Esophagus squamous epithelium (tissue), 5 donors: ENCODE measurements around the gene TMOD2. TPM values are rescaled to one million over a fixed set of nuclear protein-coding genes. Genes with fewer than 3 reads are reported as not detected.
A peak's percentile ranks its signal among the peaks of the same experiment; 100 is the strongest.

Experiments
- DNase-seq: peaks from one replicate; lab custom pipeline; 2025; lab: John Stamatoyannopoulos, UW
- H3K27ac ChIP-seq, 4 donors: fragments of 200-600 bp; sonication (generic); one replicate each; pipeline ENCODE4 v1.5.1; 2016 to 2019; ENCODE audit warnings: mild to moderate bottlenecking in 1 of 4
- H3K27me3 ChIP-seq, 4 donors: fragments of 200-600 bp; sonication (generic); 1 replicate in 3 of 4; 2 replicates in 1 of 4; pipeline versions ENCODE4 v1.5.1 to v1.6.0; 2017 to 2021; ENCODE audit warnings: antibody characterized with exemption in 1 of 4
- H3K36me3 ChIP-seq, 3 donors: fragments of 200-600 bp; sonication (generic); one replicate each; pipeline ENCODE4 v1.5.1; 2016 to 2019
- H3K4me1 ChIP-seq, 3 donors: fragments of 200-600 bp; sonication (generic); one replicate each; pipeline ENCODE4 v1.5.1; 2017 to 2019
- H3K4me3 ChIP-seq, 4 donors: fragments of 200-600 bp; sonication (generic); 1 replicate in 3 of 4; 2 replicates in 1 of 4; pipeline ENCODE4 v1.5.1; 2016 to 2019; ENCODE audit warnings: mild to moderate bottlenecking in 2 of 4, moderate library complexity in 1 of 4
- H3K9me3 ChIP-seq, 3 donors: fragments of 200-600 bp; sonication (generic); one replicate each; pipeline ENCODE4 v1.5.1; 2016 to 2019
- POLR2A ChIP-seq, 4 donors: fragments of 450-650 bp; IDR thresholded peaks; one replicate each; pipeline ENCODE4 v1.6.1; 2017; ENCODE audit warnings: antibody characterized with exemption in 4 of 4, mild to moderate bottlenecking in 4 of 4, moderate library complexity in 3 of 4
- WGBS, 2 donors: methylation state at CpG; one replicate each; pipeline ENCODE4 v1.1.5; 2018; 5-methylcytosine and 5-hydroxymethylcytosine counted together
- intact Hi-C: fragments of 100-400 bp; cut with DNase I; formaldehyde crosslinking; loops from one replicate; pipeline ENCODE4 v1.15.0; 2022
- total RNA-seq, 4 donors: library from RNA; depleted of rRNA; stranded (reverse); fragments of >200 nt; gene quantifications; one replicate each; pipeline ENCODE4 v1.1.0, GENCODE V29; 2016
- TF ChIP-seq, protein P1 (sequence below), 6 experiments: fragments of 450-650 bp in 4 of 6; fragments of 200-600 bp in 2 of 6; sonication (generic) in 2 of 6; IDR thresholded peaks; one replicate each; pipeline ENCODE4 v1.5.1; 2016 to 2019; ENCODE audit warnings: antibody characterized with exemption in 6 of 6, mild to moderate bottlenecking in 4 of 6, moderate library complexity in 4 of 6
- donor health status: DM: yes; HTN: yes; CAD: no.

The TMOD2 gene
- total RNA-seq, 4 donors from 2014 or later: 3.4 to 9.0 (median 4.8) TPM

GRCh38 chr15:51726302-51727073, 24.9 kb upstream of the TMOD2 start:
- Histone ChIP-seq H3K27me3 (no peaks in the 10 kb centered on the region), H3K36me3 (no peaks in the 10 kb centered on the region), H3K27ac (peak overlapping the region in 2 of 4 donors; percentile 9 to 49), H3K4me1 (peaks cover 13 to 56% (median 26%) of the 10 kb centered on the region in 3 donors), H3K4me3 (no peak overlapping the region), H3K9me3 (no peaks in the 10 kb centered on the region)
- TF ChIP-seq, protein P1, sequence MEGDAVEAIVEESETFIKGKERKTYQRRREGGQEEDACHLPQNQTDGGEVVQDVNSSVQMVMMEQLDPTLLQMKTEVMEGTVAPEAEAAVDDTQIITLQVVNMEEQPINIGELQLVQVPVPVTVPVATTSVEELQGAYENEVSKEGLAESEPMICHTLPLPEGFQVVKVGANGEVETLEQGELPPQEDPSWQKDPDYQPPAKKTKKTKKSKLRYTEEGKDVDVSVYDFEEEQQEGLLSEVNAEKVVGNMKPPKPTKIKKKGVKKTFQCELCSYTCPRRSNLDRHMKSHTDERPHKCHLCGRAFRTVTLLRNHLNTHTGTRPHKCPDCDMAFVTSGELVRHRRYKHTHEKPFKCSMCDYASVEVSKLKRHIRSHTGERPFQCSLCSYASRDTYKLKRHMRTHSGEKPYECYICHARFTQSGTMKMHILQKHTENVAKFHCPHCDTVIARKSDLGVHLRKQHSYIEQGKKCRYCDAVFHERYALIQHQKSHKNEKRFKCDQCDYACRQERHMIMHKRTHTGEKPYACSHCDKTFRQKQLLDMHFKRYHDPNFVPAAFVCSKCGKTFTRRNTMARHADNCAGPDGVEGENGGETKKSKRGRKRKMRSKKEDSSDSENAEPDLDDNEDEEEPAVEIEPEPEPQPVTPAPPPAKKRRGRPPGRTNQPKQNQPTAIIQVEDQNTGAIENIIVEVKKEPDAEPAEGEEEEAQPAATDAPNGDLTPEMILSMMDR (IDR thresholded peaks at IDR 0.05): peak in 1 of 6 experiments; percentile 8
- TF ChIP-seq POLR2A (IDR thresholded peaks at IDR 0.05): no peak
- WGBS, 2 donors: 22 to 23% methylated on average over 5 of the region's 5 CpGs
- no peak for DNase-seq
- intact Hi-C loops: no loop called here

- Histone ChIP-seq H3K27ac (peak overlapping the region in 1 of 4 donors; percentile 49), H3K36me3 (no peaks in the 10 kb centered on the region), H3K4me1 (peaks cover 21 to 65% (median 31%) of the 10 kb centered on the region in 3 donors), H3K9me3 (no peaks in the 10 kb centered on the region), H3K27me3 (no peaks in the 10 kb centered on the region), H3K4me3 (no peak overlapping the region)
- WGBS, 2 donors: 71 to 78% methylated on average over 3 to 4 of the region's 4 CpGs
- TF ChIP-seq, protein P1 (IDR thresholded peaks at IDR 0.05): no peak
- TF ChIP-seq POLR2A (IDR thresholded peaks at IDR 0.05): no peak
- intact Hi-C loops: no loop called here
- DNase-seq: no peak
Observed at GRCh38 chr15:51727141-51727897, 24.1 kb upstream of the TMOD2 start.

GRCh38 chr15:51731549-51732267, 19.7 kb upstream of the TMOD2 start:
- peak overlapping the region; percentile 68 to 86 (median 82) for H3K27ac ChIP-seq
- no peaks in the 10 kb centered on the region for H3K27me3 ChIP-seq
- no peaks in the 10 kb centered on the region for H3K9me3 ChIP-seq
- intact Hi-C loops: no loop called here
- DNase-seq: no peak
- H3K4me1 ChIP-seq: peaks cover 21 to 68% (median 32%) of the 10 kb centered on the region in 3 donors
- no peak for TF ChIP-seq POLR2A (IDR thresholded peaks at IDR 0.05)
- TF ChIP-seq, protein P1 (IDR thresholded peaks at IDR 0.05): no peak
- 5 to 12% methylated on average over 4 to 5 of the region's 5 CpGs for WGBS, 2 donors
- H3K36me3 ChIP-seq: no peaks in the 10 kb centered on the region
- H3K4me3 ChIP-seq: peak overlapping the region; percentile 13 to 54 (median 30)

- TF ChIP-seq POLR2A (IDR thresholded peaks at IDR 0.05): no peak
- TF ChIP-seq, protein P1 (IDR thresholded peaks at IDR 0.05): no peak
- intact Hi-C loops: no loop called here
- Histone ChIP-seq H3K9me3 (no peaks in the 10 kb centered on the region), H3K27me3 (no peaks in the 10 kb centered on the region), H3K4me3 (no peak overlapping the region), H3K36me3 (no peaks in the 10 kb centered on the region), H3K27ac (peak overlapping the region; percentile 68 to 86 (median 82)), H3K4me1 (peaks cover 18 to 62% (median 30%) of the 10 kb centered on the region in 3 donors)
- 69% methylated on average over 2 of the region's 2 CpGs for WGBS, 2 donors
- DNase-seq: no peak
Observed at GRCh38 chr15:51732646-51733045, 18.8 kb upstream of the TMOD2 start.
